AG04449 (cell line): ENCODE data around the gene PGLYRP3.

ENCODE experiments used
- CTCF ChIA-PET: fragments of 350-600 bp; formaldehyde crosslinking; extraction: SDS; loops from one replicate; lab custom pipeline; 2021; ENCODE audit warnings: antibody characterized with exemption; lab: Yijun Ruan, JAX
- POLR2A ChIA-PET: fragments of 400-600, 350-600 bp; formaldehyde crosslinking; extraction: SDS; loops from one replicate; lab custom pipeline; 2020; ENCODE audit warnings: antibody characterized with exemption, inconsistent platforms; lab: Yijun Ruan, JAX
- DNase-seq: peaks from one replicate; pipeline ENCODE4 v3.0.0-alpha.2; 2010; ENCODE audit warnings: low read depth, low spot score
- H3K4me3 ChIP-seq: 2 replicates; pipeline ENCODE4 v1.5.1; 2011; ENCODE audit warnings: low read depth, mild to moderate bottlenecking, control low read depth, low read length
- TF ChIP-seq, protein P1 (sequence below): IDR thresholded peaks from one replicate; pipeline ENCODE4 v1.5.1; 2011; ENCODE audit warnings: mild to moderate bottlenecking, moderate library complexity, low read length, control low read depth, inconsistent platforms; ENCODE audit not compliant: insufficient read depth; ENCODE audit errors: missing control alignments

PGLYRP3 gene

DNA sequence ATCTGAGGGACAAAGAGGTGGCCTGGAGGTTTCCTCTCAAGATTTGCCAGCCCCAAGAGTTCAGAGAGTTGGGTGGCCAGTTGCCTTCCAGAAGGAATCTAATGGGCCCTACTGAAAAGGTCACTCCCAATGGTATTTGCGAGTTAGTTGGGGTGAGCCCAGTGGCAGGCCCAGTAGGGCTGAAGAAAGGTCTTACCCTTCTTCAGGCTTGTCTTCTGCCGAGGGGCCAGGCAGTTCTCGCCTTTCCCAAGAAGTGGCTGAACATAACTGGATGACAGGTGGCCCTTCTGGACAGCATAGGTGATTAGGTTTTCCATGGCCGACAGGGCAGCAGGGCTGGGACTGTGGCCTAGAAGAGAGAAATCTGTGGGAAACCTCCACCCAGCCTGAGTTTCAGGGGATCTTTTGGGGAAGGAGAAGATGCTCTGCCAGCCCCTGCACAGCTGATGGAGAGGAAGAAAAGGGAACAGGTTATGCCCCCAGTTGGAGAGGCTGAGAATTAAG, 28.7 kb upstream of the PGLYRP3 start:
- DNase-seq: no peak
- TF ChIP-seq, protein P1, sequence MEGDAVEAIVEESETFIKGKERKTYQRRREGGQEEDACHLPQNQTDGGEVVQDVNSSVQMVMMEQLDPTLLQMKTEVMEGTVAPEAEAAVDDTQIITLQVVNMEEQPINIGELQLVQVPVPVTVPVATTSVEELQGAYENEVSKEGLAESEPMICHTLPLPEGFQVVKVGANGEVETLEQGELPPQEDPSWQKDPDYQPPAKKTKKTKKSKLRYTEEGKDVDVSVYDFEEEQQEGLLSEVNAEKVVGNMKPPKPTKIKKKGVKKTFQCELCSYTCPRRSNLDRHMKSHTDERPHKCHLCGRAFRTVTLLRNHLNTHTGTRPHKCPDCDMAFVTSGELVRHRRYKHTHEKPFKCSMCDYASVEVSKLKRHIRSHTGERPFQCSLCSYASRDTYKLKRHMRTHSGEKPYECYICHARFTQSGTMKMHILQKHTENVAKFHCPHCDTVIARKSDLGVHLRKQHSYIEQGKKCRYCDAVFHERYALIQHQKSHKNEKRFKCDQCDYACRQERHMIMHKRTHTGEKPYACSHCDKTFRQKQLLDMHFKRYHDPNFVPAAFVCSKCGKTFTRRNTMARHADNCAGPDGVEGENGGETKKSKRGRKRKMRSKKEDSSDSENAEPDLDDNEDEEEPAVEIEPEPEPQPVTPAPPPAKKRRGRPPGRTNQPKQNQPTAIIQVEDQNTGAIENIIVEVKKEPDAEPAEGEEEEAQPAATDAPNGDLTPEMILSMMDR: no peak
- CTCF ChIA-PET: no interaction called here

DNA sequence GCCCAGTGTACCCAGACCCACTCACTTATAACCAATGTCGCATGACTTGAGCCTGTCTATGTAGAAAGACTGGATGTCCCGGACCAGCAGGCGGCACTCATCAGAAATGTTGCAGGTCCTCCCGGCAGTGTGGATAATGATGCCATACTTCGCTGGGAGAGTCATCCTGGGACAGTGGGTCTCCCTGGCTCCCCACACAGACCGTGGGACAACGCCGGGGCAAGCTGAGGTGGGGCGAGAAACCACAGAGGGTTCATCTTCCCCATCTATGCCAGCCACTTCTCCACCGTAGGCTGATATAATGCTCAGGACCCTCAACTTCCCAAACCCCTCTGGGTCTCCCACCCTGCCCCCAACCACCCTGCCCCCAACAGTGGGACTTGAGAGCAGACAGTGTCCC, 27.6 kb upstream of the PGLYRP3 start:
- no peak for DNase-seq
- POLR2A ChIA-PET: no interaction called here
- no peak overlapping the region for H3K4me3 ChIP-seq
- TF ChIP-seq, protein P1: no peak
- CTCF ChIA-PET: no interaction called here

More for the DNA sequence above, 28.7 kb upstream of the PGLYRP3 start:
- H3K4me3 ChIP-seq: no peak overlapping the region
- POLR2A ChIA-PET: no interaction called here

DNA sequence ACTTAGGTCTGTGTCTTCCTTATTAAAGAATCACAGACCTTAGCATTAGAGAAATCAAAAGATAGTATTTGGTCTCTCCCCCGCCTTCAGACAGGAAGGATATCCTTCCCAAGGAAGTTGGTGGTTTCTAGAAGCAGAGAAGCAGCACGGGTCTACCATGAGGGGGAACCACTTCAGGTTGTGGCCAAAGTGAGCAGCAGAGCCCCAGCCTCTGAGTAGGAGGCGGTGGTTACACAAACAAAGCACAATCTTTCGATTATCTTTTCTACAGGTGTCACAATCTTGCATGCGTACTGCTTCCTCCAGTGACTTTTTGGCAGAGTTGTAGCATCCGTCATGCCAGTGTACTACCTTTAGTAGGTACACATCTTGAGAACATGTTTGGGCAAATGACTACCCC, 27.1 kb upstream of the PGLYRP3 start:
- no peak overlapping the region for H3K4me3 ChIP-seq
- TF ChIP-seq, protein P1: no peak
- no peak for DNase-seq
- POLR2A ChIA-PET: no interaction called here
- CTCF ChIA-PET: no interaction called here

DNA sequence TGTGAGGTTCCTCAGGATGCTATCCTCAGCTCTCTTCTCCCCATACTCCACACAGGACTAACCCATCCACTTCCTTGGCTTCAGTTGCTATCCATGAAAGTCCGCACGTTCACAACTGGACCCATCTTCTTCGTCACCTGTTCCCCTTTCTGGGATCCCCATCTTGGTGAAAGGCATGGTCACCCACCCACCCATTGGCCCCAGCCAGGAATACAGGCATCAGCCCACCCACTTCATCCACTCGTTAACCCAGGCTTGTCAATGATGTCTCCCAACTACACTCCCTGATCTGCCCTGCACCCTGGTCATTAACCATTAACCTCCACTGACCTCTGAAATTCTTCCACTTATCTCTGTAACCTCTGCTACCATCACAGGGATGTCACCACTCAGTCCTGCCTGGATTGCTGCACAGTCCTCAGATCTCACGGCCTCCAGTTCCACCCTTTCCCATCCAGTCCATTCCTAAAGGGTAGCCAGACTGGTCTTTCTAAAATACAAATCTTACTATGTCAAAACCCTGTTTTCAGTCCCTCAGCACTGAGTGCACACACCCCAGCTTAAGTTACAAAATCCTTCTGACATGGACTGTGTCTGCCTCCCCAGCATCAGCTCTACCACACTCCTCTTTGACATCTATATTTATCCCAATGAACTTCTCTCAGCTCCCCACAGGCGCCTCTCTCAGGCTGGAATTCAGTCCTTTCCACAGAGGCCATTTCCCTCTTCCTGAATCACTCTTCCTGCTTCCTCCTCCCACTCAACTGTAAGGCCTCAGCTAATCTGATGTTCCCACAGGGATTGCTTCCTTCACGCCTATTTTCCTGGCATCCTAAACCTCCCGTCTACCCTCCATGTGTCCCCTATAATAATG, 25.5 kb upstream of the PGLYRP3 start:
- no peak overlapping the region for H3K4me3 ChIP-seq
- POLR2A ChIA-PET: no interaction called here
- no peak for DNase-seq
- TF ChIP-seq, protein P1: no peak
- CTCF ChIA-PET: interaction anchor here (2.4 kb wide), 1 partner anchor 14 kb away, joined by 11 read pairs; no protein-coding TSS in a partner anchor

DNA sequence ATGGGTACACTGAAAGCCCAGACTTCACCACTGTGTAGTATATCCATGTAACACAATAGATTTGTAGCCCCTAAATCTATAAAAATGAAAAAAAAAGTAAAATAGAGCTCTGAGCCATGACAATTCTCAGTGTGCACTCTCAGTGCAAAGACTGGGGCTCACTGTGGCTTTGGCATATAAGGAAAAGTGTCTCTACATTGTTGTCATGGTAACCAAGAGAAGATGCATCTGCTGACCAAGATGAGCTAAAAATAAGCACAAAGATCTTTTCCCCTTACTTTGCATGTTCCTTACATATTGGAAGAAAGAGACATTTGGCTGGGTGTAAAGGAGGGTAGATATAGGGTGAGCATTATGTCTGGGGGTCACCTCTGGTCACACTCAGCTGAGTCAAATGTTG, 23.9 kb upstream of the PGLYRP3 start:
- ChIA-PET POLR2A (no interaction called here), CTCF (interaction anchor here (1.2 to 2.4 kb wide), 2 partner anchors 15 to 17 kb away, joined by 3 to 11 read pairs; no protein-coding TSS in a partner anchor)
- H3K4me3 ChIP-seq: no peak overlapping the region
- DNase-seq: no peak
- TF ChIP-seq, protein P1: no peak

DNA sequence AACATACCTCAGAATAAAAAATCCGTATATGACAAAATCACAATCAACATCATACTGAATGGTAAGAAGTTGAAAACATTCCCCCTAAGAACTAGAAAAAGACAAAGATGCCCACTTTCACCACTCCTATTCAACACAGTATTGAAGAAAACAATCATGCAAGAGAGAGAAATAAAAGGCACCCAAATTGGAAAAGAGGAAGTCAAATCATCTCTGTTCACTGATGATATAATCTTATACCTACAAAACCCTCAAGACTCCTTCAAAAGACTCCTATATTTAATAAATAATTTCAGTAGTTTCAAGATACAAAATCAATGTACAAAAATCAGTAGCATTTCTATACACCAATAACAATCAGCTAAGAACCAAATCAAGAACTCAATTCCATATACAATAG, 21.1 kb upstream of the PGLYRP3 start:
- TF ChIP-seq, protein P1: no peak
- POLR2A ChIA-PET: no interaction called here
- no peak overlapping the region for H3K4me3 ChIP-seq
- CTCF ChIA-PET: no interaction called here
- no peak for DNase-seq
